H9 (cell line): ENCODE results near the gene NUP155. TPM values are rescaled to one million over a fixed set of nuclear protein-coding genes. Genes with fewer than 3 reads are reported as not detected.
A peak's percentile ranks its signal among the peaks of the same experiment; 100 is the strongest.

Experiments used
- DNase-seq: peaks from one replicate; pipeline ENCODE4 v3.0.0-alpha.2; 2017
- H2AFZ ChIP-seq: one replicate; pipeline ENCODE4 v1.6.1; 2013; ENCODE audit warnings: mild to moderate bottlenecking, low read length, control low read depth, moderate library complexity
- H2AK5ac ChIP-seq: 2 replicates; pipeline ENCODE4 v1.6.1; 2013; ENCODE audit warnings: low read length, control low read depth, mixed read lengths; ENCODE audit not compliant: insufficient read length
- H2BK120ac ChIP-seq: one replicate; pipeline ENCODE4 v1.6.1; 2013; ENCODE audit warnings: low read depth, mild to moderate bottlenecking, low read length, control low read depth, inconsistent platforms; ENCODE audit not compliant: poor library complexity, severe bottlenecking
- H2BK12ac ChIP-seq: 2 replicates; pipeline ENCODE4 v1.6.1; 2013; ENCODE audit warnings: low read length, control low read depth, mixed read lengths, low read depth; ENCODE audit not compliant: insufficient read length
- H2BK15ac ChIP-seq: 2 replicates; pipeline ENCODE4 v1.6.1; 2013; ENCODE audit warnings: low read depth, low read length, control low read depth
- H2BK20ac ChIP-seq: one replicate; pipeline ENCODE4 v1.6.1; 2013; ENCODE audit warnings: low read depth, mild to moderate bottlenecking, low read length, control low read depth, inconsistent platforms; ENCODE audit not compliant: poor library complexity, severe bottlenecking
- H2BK5ac ChIP-seq: 2 replicates; pipeline ENCODE4 v1.6.1; 2013; ENCODE audit warnings: low read length, control low read depth, mixed read lengths; ENCODE audit not compliant: insufficient read length
- H3K14ac ChIP-seq: 2 replicates; pipeline ENCODE4 v1.6.1; 2013; ENCODE audit warnings: low read length, control low read depth; ENCODE audit not compliant: insufficient read depth
- H3K18ac ChIP-seq: 2 replicates; pipeline ENCODE4 v1.6.1; 2013; ENCODE audit warnings: low read depth, mild to moderate bottlenecking, mixed read lengths, low read length, control low read depth; ENCODE audit not compliant: insufficient read length
- H3K23ac ChIP-seq: 2 replicates; pipeline ENCODE4 v1.6.1; 2013; ENCODE audit warnings: low read length, control low read depth, mixed read lengths, low read depth; ENCODE audit not compliant: insufficient read length
- H3K23me2 ChIP-seq: 2 replicates; pipeline ENCODE4 v1.6.1; 2013; ENCODE audit warnings: low read depth, mild to moderate bottlenecking, mixed read lengths, low read length, control low read depth; ENCODE audit not compliant: insufficient read length, poor library complexity, severe bottlenecking
- H3K27ac ChIP-seq: 2 replicates; pipeline ENCODE4 v1.5.1; 2013; ENCODE audit warnings: low read length, control low read depth, mixed read lengths, low read depth; ENCODE audit not compliant: insufficient read length
- H3K27me3 ChIP-seq: 2 replicates; pipeline ENCODE4 v1.6.1; 2013; ENCODE audit warnings: low read length, control low read depth, inconsistent platforms; ENCODE audit not compliant: insufficient read depth
- H3K4ac ChIP-seq: 2 replicates; pipeline ENCODE4 v1.6.1; 2013; ENCODE audit warnings: low read depth, mild to moderate bottlenecking, control low read depth, inconsistent platforms, low read length, moderate library complexity
- H3K4me1 ChIP-seq: 2 replicates; pipeline ENCODE4 v1.6.1; 2013; ENCODE audit warnings: low read length, control low read depth, inconsistent platforms; ENCODE audit not compliant: insufficient read depth
- H3K4me2 ChIP-seq: 2 replicates; pipeline ENCODE4 v1.6.1; 2013; ENCODE audit warnings: low read length, control low read depth, mixed read lengths; ENCODE audit not compliant: insufficient read length, insufficient read depth
- H3K56ac ChIP-seq: 2 replicates; pipeline ENCODE4 v1.6.1; 2013; ENCODE audit warnings: low read depth, mild to moderate bottlenecking, mixed read lengths, low read length, control low read depth; ENCODE audit not compliant: insufficient read length
- H3K79me1 ChIP-seq: 2 replicates; pipeline ENCODE4 v1.6.1; 2013; ENCODE audit warnings: low read depth, mild to moderate bottlenecking, moderate library complexity, low read length, control low read depth, inconsistent platforms; ENCODE audit not compliant: insufficient read depth, poor library complexity, severe bottlenecking
- H3K79me2 ChIP-seq: 2 replicates; pipeline ENCODE4 v1.6.1; 2013; ENCODE audit warnings: low read length, control low read depth, inconsistent platforms; ENCODE audit not compliant: insufficient read depth
- H3K9ac ChIP-seq: 2 replicates; pipeline ENCODE4 v1.6.1; 2013; ENCODE audit warnings: low read length, control low read depth, mixed read lengths; ENCODE audit not compliant: insufficient read length; ENCODE audit errors: extremely low read depth
- H3K9me3 ChIP-seq: one replicate; pipeline ENCODE4 v1.6.1; 2013; ENCODE audit warnings: low read depth, low read length, inconsistent platforms; ENCODE audit not compliant: control insufficient read depth
- H3T11ph ChIP-seq: one replicate; pipeline ENCODE4 v1.6.1; 2013; ENCODE audit warnings: mild to moderate bottlenecking, low read length, control low read depth, inconsistent platforms
- H4K20me1 ChIP-seq: one replicate; pipeline ENCODE4 v1.6.1; 2013; ENCODE audit not compliant: control insufficient read depth, insufficient read length, insufficient read depth
- H4K5ac ChIP-seq: 2 replicates; pipeline ENCODE4 v1.6.1; 2013; ENCODE audit warnings: low read depth, mild to moderate bottlenecking, mixed read lengths, low read length, control low read depth; ENCODE audit not compliant: insufficient read length
- H4K8ac ChIP-seq: replicated peaks from 2 replicates; pipeline ENCODE4 v1.6.1; 2013; ENCODE audit warnings: low read length, control low read depth, mixed read lengths, low read depth; ENCODE audit not compliant: insufficient read length
- H4K91ac ChIP-seq: 2 replicates; pipeline ENCODE4 v1.6.1; 2013; ENCODE audit warnings: low read depth, mild to moderate bottlenecking, moderate library complexity, mixed read lengths, low read length, control low read depth; ENCODE audit not compliant: insufficient read length
- H3K27ac Mint-ChIP-seq, 3 experiments: 2 replicates in 2 of 3; 3 replicates in 1 of 3; pipeline ENCODE4 v1.8.0; 2020 to 2021; ENCODE audit warnings: mixed read lengths in 3 of 3, mild to moderate bottlenecking in 1 of 3, moderate library complexity in 1 of 3
- H3K27me3 Mint-ChIP-seq: 2 replicates; pipeline ENCODE4 v1.8.0; 2021; ENCODE audit warnings: low read depth, mild to moderate bottlenecking, moderate library complexity, mixed read lengths
- H3K36me3 Mint-ChIP-seq, 3 experiments: 2 replicates in 2 of 3; 3 replicates in 1 of 3; pipeline ENCODE4 v1.8.0; 2020 to 2021; ENCODE audit warnings: low read depth in 3 of 3, mixed read lengths in 3 of 3; ENCODE audit not compliant: insufficient read depth in 1 of 3
- H3K4me1 Mint-ChIP-seq, 2 experiments: 2 replicates each; pipeline ENCODE4 v1.8.0; 2020; ENCODE audit warnings: mixed read lengths in 2 of 2
- H3K4me3 Mint-ChIP-seq, 2 experiments: 2 replicates in 1 of 2; 3 replicates in 1 of 2; pipeline ENCODE4 v1.8.0; 2020 to 2021; ENCODE audit warnings: mild to moderate bottlenecking in 2 of 2, mixed read lengths in 2 of 2, moderate library complexity in 1 of 2
- H3K9me3 Mint-ChIP-seq, 2 experiments: 2 replicates in 1 of 2; 3 replicates in 1 of 2; pipeline ENCODE4 v1.8.0; 2020; ENCODE audit warnings: mild to moderate bottlenecking in 2 of 2, mixed read lengths in 2 of 2, moderate library complexity in 1 of 2
- CTCF ChIP-seq: fragments of 200-600 bp; sonication (generic); conservative IDR thresholded peaks from 3 replicates; pipeline ENCODE4 v1.8.0; 2021; ENCODE audit warnings: antibody characterized with exemption, mild to moderate bottlenecking
- WGBS: extraction: QIAGEN DNeasy Blood & Tissue Kit; methylation state at CpG from one replicate; pipeline ENCODE4 v1.1.7; 2013; ENCODE audit warnings: missing lambda C conversion rate, low lambda C conversion rate, mixed read lengths; ENCODE audit not compliant: insufficient read length; ENCODE audit errors: extremely low coverage; 5-methylcytosine and 5-hydroxymethylcytosine counted together
- total RNA-seq: library from RNA; stranded (reverse); gene quantifications from 2 replicates; pipeline ENCODE4 v1.2.1, GENCODE V29; 2021

Gene NUP155
- total RNA-seq, 1 experiment from 2014 or later = 82.4 TPM

- H3K79me2 ChIP-seq = peaks cover 34% of the 10 kb centered on the region
- Mint-ChIP-seq H3K4me1 (peaks cover 17 to 18% of the 10 kb centered on the region in 2 experiments), H3K9me3 (no peaks in the 10 kb centered on the region), H3K36me3 (peaks cover 3 to 18% (median 4%) of the 10 kb centered on the region in 3 experiments; a peak in 4 of 7 replicates), H3K27me3 (no peaks in the 10 kb centered on the region), H3K27ac (peak overlapping the region; percentile 99 to 100 (median 99)), H3K4me3 (peak overlapping the region; percentile 98 to 99)
- peak overlapping the region; percentile 84 for H4K91ac ChIP-seq
- H4K20me1 ChIP-seq = peaks cover 2% of the 10 kb centered on the region
- H2BK12ac ChIP-seq = no peak overlapping the region
- no peaks in the 10 kb centered on the region for H3K27me3 ChIP-seq
- H3K4ac ChIP-seq = peak overlapping the region; percentile 51; the same call in 1 of the 2 replicates
- no peaks in the 10 kb centered on the region for H3K9me3 ChIP-seq
- no peak overlapping the region for H4K8ac ChIP-seq
- H2AK5ac ChIP-seq = no peak overlapping the region
- peak overlapping the region; percentile 79 for H3K14ac ChIP-seq
- H2AFZ ChIP-seq = no peak overlapping the region
- peak overlapping the region; percentile 82 for H4K5ac ChIP-seq
- H2BK20ac ChIP-seq = no peak overlapping the region
- no peaks in the 10 kb centered on the region for H3K4me1 ChIP-seq
- H3T11ph ChIP-seq = no peak overlapping the region
- peaks cover 11% of the 10 kb centered on the region for H3K79me1 ChIP-seq
- no peak for DNase-seq
- peaks cover 12% of the 10 kb centered on the region for H3K23me2 ChIP-seq
- H2BK15ac ChIP-seq = no peak overlapping the region
- H3K9ac ChIP-seq = peak overlapping the region; percentile 98
- no CpG with 5 or more reads among the region's 7 CpGs for WGBS
- peak overlapping the region; percentile 71 for H3K18ac ChIP-seq
- peak overlapping the region; percentile 93 for H3K4me2 ChIP-seq
- no peak overlapping the region for H2BK120ac ChIP-seq
- H3K27ac ChIP-seq = peak overlapping the region; percentile 6
- H3K56ac ChIP-seq = peak overlapping the region; percentile 58
- peak overlapping the region; percentile 12 for H2BK5ac ChIP-seq
- H3K23ac ChIP-seq = peak overlapping the region; percentile 59
- TF ChIP-seq CTCF = no peak
These were observed 399 bp downstream of the NUP155 start for GRCh38 chr5:37370550-37370863.
